Neural cell (in vitro differentiated cells): Measurements from ENCODE around the gene IRX4.

ENCODE experiments used
- EP300 ChIP-seq: fragments of 450-650 bp; conservative IDR thresholded peaks from 2 replicates; pipeline ENCODE4 v1.6.1; 2014; ENCODE audit warnings: antibody characterized with exemption, mild to moderate bottlenecking, moderate library complexity; ENCODE audit not compliant: poor library complexity, severe bottlenecking
- EZH2 ChIP-seq: fragments of 200-600, 300-800 bp; shearing (Covaris generic), sonication (generic); IDR thresholded peaks from 2 replicates; pipeline ENCODE4 v1.6.1; 2014; ENCODE audit warnings: antibody characterized with exemption, low read length, borderline replicate concordance, mild to moderate bottlenecking; ENCODE audit not compliant: insufficient read depth, poor library complexity, severe bottlenecking
- MXI1 ChIP-seq: fragments of 450-650 bp; conservative IDR thresholded peaks from 2 replicates; pipeline ENCODE4 v1.6.1; 2014; ENCODE audit warnings: antibody characterized with exemption, mild to moderate bottlenecking; ENCODE audit not compliant: poor library complexity, severe bottlenecking
- POLR2AphosphoS5 ChIP-seq: IDR thresholded peaks from 2 replicates; pipeline ENCODE4 v1.6.1; 2012
- SMC3 ChIP-seq: fragments of 450-650 bp; conservative IDR thresholded peaks from 2 replicates; pipeline ENCODE4 v1.6.1; 2014; ENCODE audit warnings: antibody characterized with exemption, mild to moderate bottlenecking, moderate library complexity; ENCODE audit not compliant: poor library complexity
- TAF1 ChIP-seq: IDR thresholded peaks from 2 replicates; pipeline ENCODE4 v1.6.1; 2012; ENCODE audit warnings: low read depth
- TF ChIP-seq, protein P1 (sequence below): fragments of 450-650 bp; IDR thresholded peaks from 2 replicates; pipeline ENCODE4 v1.5.1; 2014; ENCODE audit warnings: antibody characterized with exemption, mild to moderate bottlenecking, moderate library complexity; ENCODE audit not compliant: poor library complexity, severe bottlenecking
- TF ChIP-seq, protein P2 (sequence below): IDR thresholded peaks from 2 replicates; pipeline ENCODE4 v1.6.1; 2012; ENCODE audit warnings: borderline replicate concordance

DNA sequence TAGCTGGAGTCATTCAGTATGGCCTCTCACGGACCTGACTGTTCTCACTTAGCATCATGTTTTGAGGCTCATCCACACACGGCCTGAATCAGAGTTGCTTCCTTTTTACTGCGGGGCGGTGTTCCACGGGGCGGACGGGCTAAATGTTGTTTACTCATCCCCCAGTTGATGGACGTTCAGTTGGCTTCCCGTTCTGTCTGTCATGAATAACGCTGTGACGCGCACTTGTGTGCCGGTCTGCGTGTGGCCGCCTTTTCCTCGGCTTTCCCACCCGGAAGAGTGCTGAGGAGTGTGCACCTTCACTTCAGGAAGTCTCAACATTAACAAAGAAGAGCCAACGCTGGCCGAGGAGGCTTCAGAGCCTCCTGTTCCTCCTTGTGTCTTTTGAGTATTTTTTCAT lies 39.0 kb upstream of the IRX4 start:
- TF ChIP-seq POLR2AphosphoS5 (no peak), TAF1 (no peak), EP300 (no peak), SMC3 (no peak), MXI1 (no peak), EZH2 (no peak)
- TF ChIP-seq, protein P1, sequence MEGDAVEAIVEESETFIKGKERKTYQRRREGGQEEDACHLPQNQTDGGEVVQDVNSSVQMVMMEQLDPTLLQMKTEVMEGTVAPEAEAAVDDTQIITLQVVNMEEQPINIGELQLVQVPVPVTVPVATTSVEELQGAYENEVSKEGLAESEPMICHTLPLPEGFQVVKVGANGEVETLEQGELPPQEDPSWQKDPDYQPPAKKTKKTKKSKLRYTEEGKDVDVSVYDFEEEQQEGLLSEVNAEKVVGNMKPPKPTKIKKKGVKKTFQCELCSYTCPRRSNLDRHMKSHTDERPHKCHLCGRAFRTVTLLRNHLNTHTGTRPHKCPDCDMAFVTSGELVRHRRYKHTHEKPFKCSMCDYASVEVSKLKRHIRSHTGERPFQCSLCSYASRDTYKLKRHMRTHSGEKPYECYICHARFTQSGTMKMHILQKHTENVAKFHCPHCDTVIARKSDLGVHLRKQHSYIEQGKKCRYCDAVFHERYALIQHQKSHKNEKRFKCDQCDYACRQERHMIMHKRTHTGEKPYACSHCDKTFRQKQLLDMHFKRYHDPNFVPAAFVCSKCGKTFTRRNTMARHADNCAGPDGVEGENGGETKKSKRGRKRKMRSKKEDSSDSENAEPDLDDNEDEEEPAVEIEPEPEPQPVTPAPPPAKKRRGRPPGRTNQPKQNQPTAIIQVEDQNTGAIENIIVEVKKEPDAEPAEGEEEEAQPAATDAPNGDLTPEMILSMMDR = no peak
- TF ChIP-seq, protein P2, sequence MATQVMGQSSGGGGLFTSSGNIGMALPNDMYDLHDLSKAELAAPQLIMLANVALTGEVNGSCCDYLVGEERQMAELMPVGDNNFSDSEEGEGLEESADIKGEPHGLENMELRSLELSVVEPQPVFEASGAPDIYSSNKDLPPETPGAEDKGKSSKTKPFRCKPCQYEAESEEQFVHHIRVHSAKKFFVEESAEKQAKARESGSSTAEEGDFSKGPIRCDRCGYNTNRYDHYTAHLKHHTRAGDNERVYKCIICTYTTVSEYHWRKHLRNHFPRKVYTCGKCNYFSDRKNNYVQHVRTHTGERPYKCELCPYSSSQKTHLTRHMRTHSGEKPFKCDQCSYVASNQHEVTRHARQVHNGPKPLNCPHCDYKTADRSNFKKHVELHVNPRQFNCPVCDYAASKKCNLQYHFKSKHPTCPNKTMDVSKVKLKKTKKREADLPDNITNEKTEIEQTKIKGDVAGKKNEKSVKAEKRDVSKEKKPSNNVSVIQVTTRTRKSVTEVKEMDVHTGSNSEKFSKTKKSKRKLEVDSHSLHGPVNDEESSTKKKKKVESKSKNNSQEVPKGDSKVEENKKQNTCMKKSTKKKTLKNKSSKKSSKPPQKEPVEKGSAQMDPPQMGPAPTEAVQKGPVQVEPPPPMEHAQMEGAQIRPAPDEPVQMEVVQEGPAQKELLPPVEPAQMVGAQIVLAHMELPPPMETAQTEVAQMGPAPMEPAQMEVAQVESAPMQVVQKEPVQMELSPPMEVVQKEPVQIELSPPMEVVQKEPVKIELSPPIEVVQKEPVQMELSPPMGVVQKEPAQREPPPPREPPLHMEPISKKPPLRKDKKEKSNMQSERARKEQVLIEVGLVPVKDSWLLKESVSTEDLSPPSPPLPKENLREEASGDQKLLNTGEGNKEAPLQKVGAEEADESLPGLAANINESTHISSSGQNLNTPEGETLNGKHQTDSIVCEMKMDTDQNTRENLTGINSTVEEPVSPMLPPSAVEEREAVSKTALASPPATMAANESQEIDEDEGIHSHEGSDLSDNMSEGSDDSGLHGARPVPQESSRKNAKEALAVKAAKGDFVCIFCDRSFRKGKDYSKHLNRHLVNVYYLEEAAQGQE = no peak
